ENCODE results near the gene MANSC4. TPM values are rescaled to one million over a fixed set of nuclear protein-coding genes. Genes with fewer than 3 reads are reported as not detected.

The MANSC4 gene
- total RNA-seq, 1 experiment from 2014 or later, result not detected

DNA sequence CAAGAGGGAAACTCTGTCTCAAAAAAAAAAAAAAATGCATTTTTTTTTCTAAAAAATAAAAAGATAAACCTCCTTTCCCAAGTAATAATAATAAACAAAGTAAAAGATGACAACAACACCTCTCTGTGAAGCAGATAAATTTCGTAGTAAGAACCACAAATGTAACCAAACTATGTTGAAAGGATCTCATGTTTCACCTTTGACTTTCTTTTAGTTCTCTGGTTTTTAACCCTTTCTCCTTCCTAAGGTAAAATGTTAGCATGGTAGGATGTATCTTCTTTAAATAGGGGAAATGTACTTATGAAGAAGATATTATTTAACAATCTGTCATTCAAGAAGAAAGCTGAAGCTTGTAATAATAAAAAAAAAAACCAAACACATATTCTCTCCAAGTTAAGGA lies 1.8 kb downstream of the MANSC4 start:
- in situ Hi-C loops (cut with HindIII; ENCODE audit: low pct_unique_long_range_greater_than_20kb, low sequenced_read_pairs), result no loop called here
- no peak overlapping the region for H3K4me3 ChIP-seq (ENCODE audit: low read depth in 2 of 2, low read length in 2 of 2)
- no TSS peak for BruUV-seq (replicated peaks)

DNA sequence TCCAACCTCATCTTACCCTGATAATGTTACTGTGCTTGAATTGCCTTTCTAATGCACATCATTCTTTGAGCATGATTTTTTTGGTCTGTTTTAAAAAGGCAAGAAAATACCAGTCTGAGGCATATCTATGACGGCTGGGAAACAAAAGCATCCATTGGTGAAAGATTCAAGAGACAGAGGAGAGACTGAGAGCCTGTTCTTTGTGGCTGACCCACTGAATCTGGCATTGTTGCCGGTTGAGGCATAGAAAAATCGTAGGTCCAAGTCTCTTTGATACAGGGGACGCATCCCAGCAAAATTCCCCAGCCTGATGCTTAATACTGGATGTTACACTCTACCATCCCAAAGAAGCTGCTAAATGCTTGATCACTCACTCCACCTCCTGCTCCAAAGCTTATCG lies 2.9 kb downstream of the MANSC4 start:
- intact Hi-C loops (cut with micrococcal nuclease; ENCODE audit: unreplicated experiment) (no loop called here), in situ Hi-C loops (cut with HindIII; ENCODE audit: low pct_unique_long_range_greater_than_20kb, low sequenced_read_pairs) (no loop called here)
- no peak overlapping the region for H3K4me3 ChIP-seq (ENCODE audit: low read depth in 2 of 2, low read length in 2 of 2)
- ChIA-PET CTCF (no interaction called here), POLR2A (interaction anchor here (0.6 kb wide), 1 partner anchor 56 kb away, joined by 6 read pairs; no protein-coding TSS in a partner anchor)
- DNase-seq (ENCODE audit: low read depth, low spot score), result no peak
- no TSS peak for BruUV-seq (replicated peaks)
- H3K4me1 ChIP-seq (ENCODE audit: control insufficient read depth, insufficient read depth, low read length), result peaks cover 18% of the 10 kb centered on the region
- H3K27ac ChIP-seq (ENCODE audit: low read length), result no peak overlapping the region
- TF ChIP-seq SIN3A (IDR thresholded peaks at IDR 0.05; ENCODE audit: borderline replicate concordance, insufficient read depth, low read depth, low read length) (no peak), TCF7L2 (IDR thresholded peaks at IDR 0.05; ENCODE audit: low read depth, low read length) (no peak), POLR2AphosphoS5 (IDR thresholded peaks at IDR 0.05; ENCODE audit: low read depth, low read length) (no peak)
- TF ChIP-seq, protein P1, sequence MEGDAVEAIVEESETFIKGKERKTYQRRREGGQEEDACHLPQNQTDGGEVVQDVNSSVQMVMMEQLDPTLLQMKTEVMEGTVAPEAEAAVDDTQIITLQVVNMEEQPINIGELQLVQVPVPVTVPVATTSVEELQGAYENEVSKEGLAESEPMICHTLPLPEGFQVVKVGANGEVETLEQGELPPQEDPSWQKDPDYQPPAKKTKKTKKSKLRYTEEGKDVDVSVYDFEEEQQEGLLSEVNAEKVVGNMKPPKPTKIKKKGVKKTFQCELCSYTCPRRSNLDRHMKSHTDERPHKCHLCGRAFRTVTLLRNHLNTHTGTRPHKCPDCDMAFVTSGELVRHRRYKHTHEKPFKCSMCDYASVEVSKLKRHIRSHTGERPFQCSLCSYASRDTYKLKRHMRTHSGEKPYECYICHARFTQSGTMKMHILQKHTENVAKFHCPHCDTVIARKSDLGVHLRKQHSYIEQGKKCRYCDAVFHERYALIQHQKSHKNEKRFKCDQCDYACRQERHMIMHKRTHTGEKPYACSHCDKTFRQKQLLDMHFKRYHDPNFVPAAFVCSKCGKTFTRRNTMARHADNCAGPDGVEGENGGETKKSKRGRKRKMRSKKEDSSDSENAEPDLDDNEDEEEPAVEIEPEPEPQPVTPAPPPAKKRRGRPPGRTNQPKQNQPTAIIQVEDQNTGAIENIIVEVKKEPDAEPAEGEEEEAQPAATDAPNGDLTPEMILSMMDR (IDR thresholded peaks at IDR 0.05), result no peak
- TF ChIP-seq, protein P2, sequence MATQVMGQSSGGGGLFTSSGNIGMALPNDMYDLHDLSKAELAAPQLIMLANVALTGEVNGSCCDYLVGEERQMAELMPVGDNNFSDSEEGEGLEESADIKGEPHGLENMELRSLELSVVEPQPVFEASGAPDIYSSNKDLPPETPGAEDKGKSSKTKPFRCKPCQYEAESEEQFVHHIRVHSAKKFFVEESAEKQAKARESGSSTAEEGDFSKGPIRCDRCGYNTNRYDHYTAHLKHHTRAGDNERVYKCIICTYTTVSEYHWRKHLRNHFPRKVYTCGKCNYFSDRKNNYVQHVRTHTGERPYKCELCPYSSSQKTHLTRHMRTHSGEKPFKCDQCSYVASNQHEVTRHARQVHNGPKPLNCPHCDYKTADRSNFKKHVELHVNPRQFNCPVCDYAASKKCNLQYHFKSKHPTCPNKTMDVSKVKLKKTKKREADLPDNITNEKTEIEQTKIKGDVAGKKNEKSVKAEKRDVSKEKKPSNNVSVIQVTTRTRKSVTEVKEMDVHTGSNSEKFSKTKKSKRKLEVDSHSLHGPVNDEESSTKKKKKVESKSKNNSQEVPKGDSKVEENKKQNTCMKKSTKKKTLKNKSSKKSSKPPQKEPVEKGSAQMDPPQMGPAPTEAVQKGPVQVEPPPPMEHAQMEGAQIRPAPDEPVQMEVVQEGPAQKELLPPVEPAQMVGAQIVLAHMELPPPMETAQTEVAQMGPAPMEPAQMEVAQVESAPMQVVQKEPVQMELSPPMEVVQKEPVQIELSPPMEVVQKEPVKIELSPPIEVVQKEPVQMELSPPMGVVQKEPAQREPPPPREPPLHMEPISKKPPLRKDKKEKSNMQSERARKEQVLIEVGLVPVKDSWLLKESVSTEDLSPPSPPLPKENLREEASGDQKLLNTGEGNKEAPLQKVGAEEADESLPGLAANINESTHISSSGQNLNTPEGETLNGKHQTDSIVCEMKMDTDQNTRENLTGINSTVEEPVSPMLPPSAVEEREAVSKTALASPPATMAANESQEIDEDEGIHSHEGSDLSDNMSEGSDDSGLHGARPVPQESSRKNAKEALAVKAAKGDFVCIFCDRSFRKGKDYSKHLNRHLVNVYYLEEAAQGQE (IDR thresholded peaks at IDR 0.05; ENCODE audit: insufficient read depth in 1 of 2, low read depth in 2 of 2, low read length in 1 of 2), result no peak
- H3K27me3 ChIP-seq (ENCODE audit: control insufficient read depth, insufficient read depth, low read length), result no peaks in the 10 kb centered on the region
- no peaks in the 10 kb centered on the region for H3K9me3 ChIP-seq (ENCODE audit: control insufficient read depth, insufficient read depth, low read depth, low read length)
- H3K36me3 ChIP-seq (ENCODE audit: control insufficient read depth, insufficient read depth, low read length), result peaks cover under 1% of the 10 kb centered on the region; the same call in 1 of the 2 replicates
- no peak for ATAC-seq

More for the DNA sequence above, 1.8 kb downstream of the MANSC4 start:
- CTCF ChIA-PET, result no interaction called here
- no peaks in the 10 kb centered on the region for H3K27me3 ChIP-seq (ENCODE audit: control insufficient read depth, insufficient read depth, low read length)
- POLR2A ChIA-PET, result interaction anchor here (0.6 kb wide), 1 partner anchor 23 kb away, joined by 6 read pairs; no protein-coding TSS in a partner anchor
- H3K4me1 ChIP-seq (ENCODE audit: control insufficient read depth, insufficient read depth, low read length), result peaks cover 22% of the 10 kb centered on the region
- peaks cover 5% of the 10 kb centered on the region; the same call in 1 of the 2 replicates for H3K36me3 ChIP-seq (ENCODE audit: control insufficient read depth, insufficient read depth, low read length)
- no peaks in the 10 kb centered on the region for H3K9me3 ChIP-seq (ENCODE audit: control insufficient read depth, insufficient read depth, low read depth, low read length)
- no peak for ATAC-seq
- TF ChIP-seq SIN3A (IDR thresholded peaks at IDR 0.05; ENCODE audit: borderline replicate concordance, insufficient read depth, low read depth, low read length), result no peak
- TF ChIP-seq POLR2AphosphoS5 (IDR thresholded peaks at IDR 0.05; ENCODE audit: low read depth, low read length), result no peak
- TF ChIP-seq TCF7L2 (IDR thresholded peaks at IDR 0.05; ENCODE audit: low read depth, low read length), result no peak
- TF ChIP-seq, protein P1 (IDR thresholded peaks at IDR 0.05), result no peak
- TF ChIP-seq, protein P2 (IDR thresholded peaks at IDR 0.05; ENCODE audit: insufficient read depth in 1 of 2, low read depth in 2 of 2, low read length in 1 of 2), result no peak
- DNase-seq (ENCODE audit: low read depth, low spot score), result no peak
- no peak overlapping the region for H3K27ac ChIP-seq (ENCODE audit: low read length)
- intact Hi-C loops (cut with micrococcal nuclease; ENCODE audit: unreplicated experiment), result no loop called here
